ENCODE measurements around the gene ZNF516.
A peak's percentile ranks its signal among the peaks of the same experiment; 100 is the strongest.

Gene ZNF516

GRCh38 chr18:76351961-76352581 is 143.0 kb downstream of the ZNF516 start (continued):
- no peak for TF ChIP-seq ZNF114 (tag by site-specific recombination; IDR thresholded peaks at IDR 0.05)
- no peak for TF ChIP-seq ZFP37 (tag by site-specific recombination; IDR thresholded peaks at IDR 0.05)
- no peak for TF ChIP-seq ZNF23 (tag by site-specific recombination; IDR thresholded peaks at IDR 0.05; ENCODE audit: borderline replicate concordance)
- TF ChIP-seq SALL2 (tag by site-specific recombination; IDR thresholded peaks at IDR 0.05; ENCODE audit: borderline replicate concordance): no peak
- TF ChIP-seq ZSCAN16 (tag by site-specific recombination; IDR thresholded peaks at IDR 0.05): no peak
- TF ChIP-seq ZNF561 (tag by site-specific recombination; IDR thresholded peaks at IDR 0.05; ENCODE audit: borderline replicate concordance): no peak
- TF ChIP-seq ZNF48 (tag by site-specific recombination; IDR thresholded peaks at IDR 0.05): no peak
- no peak for TF ChIP-seq ZNF311 (tag by site-specific recombination; IDR thresholded peaks at IDR 0.05; ENCODE audit: borderline replicate concordance)
- TF ChIP-seq MZF1 (tag by site-specific recombination; IDR thresholded peaks at IDR 0.05; ENCODE audit: borderline replicate concordance): no peak
- no peak for TF ChIP-seq ZNF704 (tag by site-specific recombination; IDR thresholded peaks at IDR 0.05)
- no peak for TF ChIP-seq RBAK (tag by site-specific recombination; IDR thresholded peaks at IDR 0.05)
- TF ChIP-seq ZNF830 (tag by site-specific recombination; IDR thresholded peaks at IDR 0.05; ENCODE audit: low read depth): no peak
- no peak for TF ChIP-seq ZNF280C (tag by site-specific recombination; IDR thresholded peaks at IDR 0.05)
- no peak for TF ChIP-seq ZNF777 (tag by site-specific recombination; IDR thresholded peaks at IDR 0.05; ENCODE audit: borderline replicate concordance)
- no peak for TF ChIP-seq ZNF623 (tag by site-specific recombination; IDR thresholded peaks at IDR 0.05)
- TF ChIP-seq ZNF548 (tag by site-specific recombination; IDR thresholded peaks at IDR 0.05): no peak
- no peak for TF ChIP-seq ZNF248 (tag by site-specific recombination; IDR thresholded peaks at IDR 0.05)
- TF ChIP-seq SP2 (tag by site-specific recombination; IDR thresholded peaks at IDR 0.05): peak; percentile 60
- peak; percentile 38; the same call in 1 of the 2 replicates for TF ChIP-seq ZNF335 (tag by site-specific recombination; conservative IDR thresholded peaks at IDR 0.05)
- TF ChIP-seq ZNF529 (tag by site-specific recombination; IDR thresholded peaks at IDR 0.05; ENCODE audit: insufficient replicate concordance): no peak
- TF ChIP-seq ZNF692 (tag by site-specific recombination; IDR thresholded peaks at IDR 0.05): peak; percentile 44
- TF ChIP-seq ZSCAN5A (tag by site-specific recombination; IDR thresholded peaks at IDR 0.05): no peak
- peak; percentile 41 for TF ChIP-seq ZBTB26 (tag by site-specific recombination; optimal IDR thresholded peaks at IDR 0.05)
- no peak for TF ChIP-seq ZNF629 (tag by site-specific recombination; IDR thresholded peaks at IDR 0.05)
- TF ChIP-seq ZNF76 (tag by site-specific recombination; IDR thresholded peaks at IDR 0.05; ENCODE audit: borderline replicate concordance, low read depth): no peak
- no peak for TF ChIP-seq ZNF175 (tag by site-specific recombination; IDR thresholded peaks at IDR 0.05)
- TF ChIP-seq BCL11B (tag by site-specific recombination; IDR thresholded peaks at IDR 0.05; ENCODE audit: low read depth): no peak
- no peak for TF ChIP-seq ZNF202 (tag by site-specific recombination; IDR thresholded peaks at IDR 0.05; ENCODE audit: borderline replicate concordance)
- peak; percentile 89 for TF ChIP-seq ZFHX2 (tag by site-specific recombination; conservative IDR thresholded peaks at IDR 0.05)
- no peak for TF ChIP-seq KLF8 (tag by site-specific recombination; IDR thresholded peaks at IDR 0.05)
- no peak for TF ChIP-seq ZNF571 (tag by site-specific recombination; IDR thresholded peaks at IDR 0.05)
- TF ChIP-seq ZNF169 (tag by site-specific recombination; IDR thresholded peaks at IDR 0.05): no peak
- no peak for TF ChIP-seq ZNF530 (tag by site-specific recombination; IDR thresholded peaks at IDR 0.05; ENCODE audit: low read depth)
- TF ChIP-seq ZNF670 (tag by site-specific recombination; IDR thresholded peaks at IDR 0.05; ENCODE audit: low read depth): no peak

All from HEK293 (cell line).